ENCODE results near the gene CIROP. TPM values are rescaled to one million over a fixed set of nuclear protein-coding genes. Genes with fewer than 3 reads are reported as not detected.

CIROP gene
- total RNA-seq, 1 experiment from 2014 or later: not detected

GRCh38 chr14:23120541-23121251, 15.9 kb upstream of the CIROP start:
- Histone ChIP-seq H4K20me1 (ENCODE audit: control insufficient read depth, insufficient read depth, insufficient read length) (no peaks in the 10 kb centered on the region), H4K91ac (ENCODE audit: insufficient read length, low read depth, low read length) (no peak overlapping the region), H2BK5ac (ENCODE audit: insufficient read length, low read length) (no peak overlapping the region), H4K8ac (replicated peaks; ENCODE audit: insufficient read length, low read depth, low read length) (no peak overlapping the region), H3K4ac (ENCODE audit: low read depth, low read length) (no peak overlapping the region), H3K4me1 (ENCODE audit: insufficient read depth, low read length) (peaks cover 11% of the 10 kb centered on the region), H3K23ac (ENCODE audit: insufficient read length, low read depth, low read length) (no peak overlapping the region), H3K79me1 (ENCODE audit: insufficient read depth, low read depth, low read length, poor library complexity, severe bottlenecking) (no peaks in the 10 kb centered on the region), H3K14ac (ENCODE audit: insufficient read depth, low read length) (no peak overlapping the region), H3K4me2 (ENCODE audit: insufficient read depth, insufficient read length, low read length) (no peak overlapping the region), H2AK5ac (ENCODE audit: insufficient read length, low read length) (no peak overlapping the region), H2AFZ (ENCODE audit: low read length) (no peak overlapping the region), H2BK20ac (ENCODE audit: low read depth, low read length, poor library complexity, severe bottlenecking) (no peak overlapping the region), H3K18ac (ENCODE audit: insufficient read length, low read depth, low read length) (no peak overlapping the region), H4K5ac (ENCODE audit: insufficient read length, low read depth, low read length) (no peak overlapping the region), H3T11ph (ENCODE audit: low read length) (no peak overlapping the region), H2BK120ac (ENCODE audit: low read depth, low read length, poor library complexity, severe bottlenecking) (no peak overlapping the region), H3K27me3 (ENCODE audit: insufficient read depth, low read length) (no peaks in the 10 kb centered on the region), H3K23me2 (ENCODE audit: insufficient read length, low read depth, low read length, poor library complexity, severe bottlenecking) (no peaks in the 10 kb centered on the region), H3K27ac (ENCODE audit: insufficient read length, low read depth, low read length) (no peak overlapping the region), H3K9ac (ENCODE audit: extremely low read depth, insufficient read length, low read length) (no peak overlapping the region), H3K79me2 (ENCODE audit: insufficient read depth, low read length) (no peaks in the 10 kb centered on the region), H2BK15ac (ENCODE audit: low read depth, low read length) (no peak overlapping the region), H2BK12ac (ENCODE audit: insufficient read length, low read depth, low read length) (no peak overlapping the region), H3K9me3 (ENCODE audit: control insufficient read depth, low read depth, low read length) (no peaks in the 10 kb centered on the region), H3K56ac (ENCODE audit: insufficient read length, low read depth, low read length) (no peak overlapping the region)
- peak; percentile 92 for DNase-seq
- H3K4me3 Mint-ChIP-seq: 0 out of 5 replicates have a peak overlapping the region, but pooled peaks of 1 of the 2 experiments have one; percentile 13
- H3K9me3 Mint-ChIP-seq: no peaks in the 10 kb centered on the region
- peak; percentile 100 for TF ChIP-seq CTCF (conservative IDR thresholded peaks at IDR 0.05)
- WGBS (ENCODE audit: extremely low coverage, insufficient read length, low lambda C conversion rate): no CpG with 5 or more reads among the region's 9 CpGs
- peak overlapping the region in 2 of 3 experiments; percentile 9 to 82; a peak in 5 of 7 replicates for H3K27ac Mint-ChIP-seq
- H3K4me1 Mint-ChIP-seq: peaks cover 50 to 56% of the 10 kb centered on the region in 2 experiments
- H3K36me3 Mint-ChIP-seq (ENCODE audit: insufficient read depth in 1 of 3, low read depth in 3 of 3): no peaks in the 10 kb centered on the region; a peak in 1 of 7 replicates
- peaks cover 13% of the 10 kb centered on the region for H3K27me3 Mint-ChIP-seq (ENCODE audit: low read depth)

Data from H9 (cell line).